SU-DHL-6 (cell line): ENCODE data around the gene EIF1.

Experiments
- H2AFZ ChIP-seq: fragments of 200-600 bp; sonication (generic); 2 replicates; pipeline ENCODE4 v1.6.1; 2014; ENCODE audit warnings: low read depth, mild to moderate bottlenecking, moderate library complexity, mixed read lengths, antibody characterized with exemption, low read length; ENCODE audit not compliant: severe bottlenecking
- H3F3A ChIP-seq: fragments of 200-600 bp; shearing (Covaris generic); 2 replicates; pipeline ENCODE4 v1.6.0; 2016; ENCODE audit warnings: antibody characterized with exemption, mild to moderate bottlenecking; ENCODE audit not compliant: insufficient read depth
- H3K27ac ChIP-seq: fragments of 200-600 bp; sonication (generic); 2 replicates; pipeline ENCODE4 v1.5.1; 2016; ENCODE audit warnings: low read depth, mild to moderate bottlenecking, low read length, moderate library complexity, mixed read lengths
- H3K27me3 ChIP-seq: fragments of 200-600 bp; sonication (generic), shearing (Covaris generic); 2 replicates; pipeline ENCODE4 v1.6.0; 2014; ENCODE audit warnings: mild to moderate bottlenecking, low read length
- H3K36me3 ChIP-seq: fragments of 200-600 bp; sonication (generic); 2 replicates; pipeline ENCODE4 v1.6.1; 2014; ENCODE audit warnings: mild to moderate bottlenecking, low read length, mixed read lengths
- H3K4me2 ChIP-seq: fragments of 300-600, 200-600 bp; shearing (Covaris generic), sonication (generic); 2 replicates; pipeline ENCODE4 v1.6.0; 2014; ENCODE audit warnings: low read length, low read depth, mild to moderate bottlenecking; ENCODE audit not compliant: poor library complexity, severe bottlenecking
- H3K4me3 ChIP-seq: fragments of 200-600 bp; sonication (generic); 2 replicates; pipeline ENCODE4 v1.5.1; 2014; ENCODE audit warnings: antibody characterized with exemption, low read length, mild to moderate bottlenecking, mixed read lengths; ENCODE audit not compliant: insufficient read depth, poor library complexity, severe bottlenecking
- H3K79me2 ChIP-seq: fragments of 200-600 bp; sonication (generic); 2 replicates; pipeline ENCODE4 v1.6.1; 2014; ENCODE audit warnings: mild to moderate bottlenecking, low read length, moderate library complexity; ENCODE audit not compliant: insufficient read depth
- H3K9ac ChIP-seq: fragments of 200-600 bp; sonication (generic); 2 replicates; pipeline ENCODE4 v1.7.0; 2014; ENCODE audit warnings: mild to moderate bottlenecking, low read length
- H3K9me2 ChIP-seq: fragments of 200-600 bp; sonication (generic); replicated peaks from 2 replicates; pipeline ENCODE4 v1.6.1; 2014; ENCODE audit warnings: low read length; ENCODE audit not compliant: insufficient read depth
- H3K9me3 ChIP-seq: fragments of 200-600 bp; sonication (generic); 2 replicates; pipeline ENCODE4 v1.6.1; 2014; ENCODE audit warnings: low read length, mixed read lengths; ENCODE audit not compliant: insufficient read depth
- H4K20me1 ChIP-seq: fragments of 200-600 bp; sonication (generic); 2 replicates; pipeline ENCODE4 v1.6.1; 2014; ENCODE audit warnings: low read depth, mild to moderate bottlenecking, antibody characterized with exemption, low read length, moderate library complexity, mixed read lengths
- EZH2phosphoT487 ChIP-seq: fragments of 200-600 bp; sonication (generic), shearing (Covaris generic); conservative IDR thresholded peaks from 2 replicates; pipeline ENCODE4 v1.6.1; 2018; ENCODE audit warnings: mild to moderate bottlenecking, antibody characterized with exemption, low read length, moderate library complexity, mixed read lengths
- TF ChIP-seq, protein P1 (sequence below): fragments of 200-600 bp; sonication (generic); IDR thresholded peaks from one replicate; pipeline ENCODE4 v1.5.1; 2017; ENCODE audit warnings: antibody characterized with exemption, mild to moderate bottlenecking, low read length, moderate library complexity; ENCODE audit not compliant: insufficient read depth, poor library complexity, severe bottlenecking

Gene EIF1

DNA sequence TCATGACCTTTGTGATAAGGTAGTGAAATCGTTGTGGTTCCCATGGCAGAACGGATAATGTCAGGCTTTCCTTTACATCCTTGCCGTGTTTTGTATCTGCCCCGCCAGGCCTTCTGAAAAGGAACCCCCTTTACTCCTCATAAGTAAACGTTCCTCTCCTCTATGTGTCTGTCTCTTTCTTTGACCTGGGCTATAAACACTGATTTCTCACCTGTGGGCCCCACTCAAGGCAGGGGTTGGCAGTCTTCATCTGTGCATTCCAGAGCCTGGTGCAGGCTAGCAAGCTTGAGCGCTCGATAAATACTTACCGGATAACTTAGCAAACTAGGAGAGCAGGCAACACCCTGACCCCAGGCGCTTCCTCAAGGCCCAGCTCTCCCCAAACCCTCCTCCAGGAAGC lies 53.0 kb downstream of the EIF1 start:
- TF ChIP-seq, protein P1, sequence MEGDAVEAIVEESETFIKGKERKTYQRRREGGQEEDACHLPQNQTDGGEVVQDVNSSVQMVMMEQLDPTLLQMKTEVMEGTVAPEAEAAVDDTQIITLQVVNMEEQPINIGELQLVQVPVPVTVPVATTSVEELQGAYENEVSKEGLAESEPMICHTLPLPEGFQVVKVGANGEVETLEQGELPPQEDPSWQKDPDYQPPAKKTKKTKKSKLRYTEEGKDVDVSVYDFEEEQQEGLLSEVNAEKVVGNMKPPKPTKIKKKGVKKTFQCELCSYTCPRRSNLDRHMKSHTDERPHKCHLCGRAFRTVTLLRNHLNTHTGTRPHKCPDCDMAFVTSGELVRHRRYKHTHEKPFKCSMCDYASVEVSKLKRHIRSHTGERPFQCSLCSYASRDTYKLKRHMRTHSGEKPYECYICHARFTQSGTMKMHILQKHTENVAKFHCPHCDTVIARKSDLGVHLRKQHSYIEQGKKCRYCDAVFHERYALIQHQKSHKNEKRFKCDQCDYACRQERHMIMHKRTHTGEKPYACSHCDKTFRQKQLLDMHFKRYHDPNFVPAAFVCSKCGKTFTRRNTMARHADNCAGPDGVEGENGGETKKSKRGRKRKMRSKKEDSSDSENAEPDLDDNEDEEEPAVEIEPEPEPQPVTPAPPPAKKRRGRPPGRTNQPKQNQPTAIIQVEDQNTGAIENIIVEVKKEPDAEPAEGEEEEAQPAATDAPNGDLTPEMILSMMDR: no peak
- TF ChIP-seq EZH2phosphoT487: no peak
- H3K9ac ChIP-seq: no peak overlapping the region
- no peaks in the 10 kb centered on the region for H4K20me1 ChIP-seq
- H3K9me2 ChIP-seq: no peaks in the 10 kb centered on the region
- no peaks in the 10 kb centered on the region for H3K79me2 ChIP-seq
- no peak overlapping the region for H3K4me2 ChIP-seq
- no peaks in the 10 kb centered on the region for H3K9me3 ChIP-seq
- H3K36me3 ChIP-seq: no peaks in the 10 kb centered on the region
- no peak overlapping the region for H3K27ac ChIP-seq
- no peak overlapping the region for H2AFZ ChIP-seq
- H3F3A ChIP-seq: no peaks in the 10 kb centered on the region
- no peaks in the 10 kb centered on the region for H3K27me3 ChIP-seq
- no peak overlapping the region for H3K4me3 ChIP-seq
